Tibial artery (tissue), 4 donors: ENCODE measurements around the gene MTHFD2L.

Source experiments
- DNase-seq, 2 donors: peaks; one replicate each; pipeline ENCODE4 v3.0.0-alpha.2; 2019
- H3K27ac ChIP-seq, 2 donors: fragments of 200-600 bp; sonication (generic) in 1 of 2; 1 replicate in 1 of 2; 2 replicates in 1 of 2; pipeline ENCODE4 v1.5.1; 2018 to 2019; ENCODE audit warnings: mild to moderate bottlenecking in 1 of 2
- H3K27me3 ChIP-seq, 2 donors: fragments of 200-600 bp; sonication (generic) in 1 of 2; one replicate each; pipeline versions ENCODE4 v1.5.1 to v1.6.0; 2016 to 2019
- H3K36me3 ChIP-seq, 3 donors: fragments of 200-600 bp; sonication (generic) in 2 of 3; one replicate each; pipeline ENCODE4 v1.5.1; 2016 to 2019; ENCODE audit warnings: mild to moderate bottlenecking in 2 of 3
- H3K4me1 ChIP-seq, 4 donors: fragments of 200-600 bp; sonication (generic) in 2 of 4; 1 replicate in 3 of 4; 2 replicates in 1 of 4; pipeline ENCODE4 v1.5.1; 2016 to 2019
- H3K4me3 ChIP-seq, 2 donors: fragments of 200-600 bp; sonication (generic) in 1 of 2; 1 replicate in 1 of 2; 2 replicates in 1 of 2; pipeline ENCODE4 v1.5.1; 2018 to 2019; ENCODE audit warnings: mild to moderate bottlenecking in 2 of 2
- H3K9me3 ChIP-seq, 3 donors: fragments of 200-600 bp; sonication (generic) in 1 of 3; one replicate each; pipeline ENCODE4 v1.5.1; 2016 to 2019
- intact Hi-C: fragments of 100-400 bp; cut with DNase I; formaldehyde crosslinking; loops from one replicate; pipeline ENCODE4 v1.15.0; 2023; ENCODE audit warnings: low total_unique reads
- TF ChIP-seq, protein P1 (sequence below), 2 experiments: fragments of 200-600 bp in 1 of 2; fragments of 450-650 bp in 1 of 2; IDR thresholded peaks; one replicate each; pipeline ENCODE4 v1.5.1; 2017 to 2019; ENCODE audit warnings: antibody characterized with exemption in 2 of 2, mild to moderate bottlenecking in 1 of 2, moderate library complexity in 1 of 2

Gene MTHFD2L

GRCh38 chr4:74323663-74324062, 165.7 kb downstream of the MTHFD2L start:
- intact Hi-C loops: no loop called here
- no peak overlapping the region for H3K4me3 ChIP-seq
- TF ChIP-seq, protein P1, sequence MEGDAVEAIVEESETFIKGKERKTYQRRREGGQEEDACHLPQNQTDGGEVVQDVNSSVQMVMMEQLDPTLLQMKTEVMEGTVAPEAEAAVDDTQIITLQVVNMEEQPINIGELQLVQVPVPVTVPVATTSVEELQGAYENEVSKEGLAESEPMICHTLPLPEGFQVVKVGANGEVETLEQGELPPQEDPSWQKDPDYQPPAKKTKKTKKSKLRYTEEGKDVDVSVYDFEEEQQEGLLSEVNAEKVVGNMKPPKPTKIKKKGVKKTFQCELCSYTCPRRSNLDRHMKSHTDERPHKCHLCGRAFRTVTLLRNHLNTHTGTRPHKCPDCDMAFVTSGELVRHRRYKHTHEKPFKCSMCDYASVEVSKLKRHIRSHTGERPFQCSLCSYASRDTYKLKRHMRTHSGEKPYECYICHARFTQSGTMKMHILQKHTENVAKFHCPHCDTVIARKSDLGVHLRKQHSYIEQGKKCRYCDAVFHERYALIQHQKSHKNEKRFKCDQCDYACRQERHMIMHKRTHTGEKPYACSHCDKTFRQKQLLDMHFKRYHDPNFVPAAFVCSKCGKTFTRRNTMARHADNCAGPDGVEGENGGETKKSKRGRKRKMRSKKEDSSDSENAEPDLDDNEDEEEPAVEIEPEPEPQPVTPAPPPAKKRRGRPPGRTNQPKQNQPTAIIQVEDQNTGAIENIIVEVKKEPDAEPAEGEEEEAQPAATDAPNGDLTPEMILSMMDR (IDR thresholded peaks at IDR 0.05): no peak
- no peaks in the 10 kb centered on the region for H3K36me3 ChIP-seq
- no peaks in the 10 kb centered on the region for H3K4me1 ChIP-seq
- H3K27ac ChIP-seq: no peak overlapping the region
- no peaks in the 10 kb centered on the region for H3K9me3 ChIP-seq
- DNase-seq: no peak
- no peaks in the 10 kb centered on the region for H3K27me3 ChIP-seq

- no peak overlapping the region for H3K27ac ChIP-seq
- H3K9me3 ChIP-seq: no peaks in the 10 kb centered on the region
- no peak overlapping the region for H3K4me3 ChIP-seq
- no peaks in the 10 kb centered on the region for H3K27me3 ChIP-seq
- TF ChIP-seq, protein P1 (IDR thresholded peaks at IDR 0.05): no peak
- no peaks in the 10 kb centered on the region for H3K36me3 ChIP-seq
- no peak for DNase-seq
- intact Hi-C loops: no loop called here
- no peaks in the 10 kb centered on the region for H3K4me1 ChIP-seq
Measured at GRCh38 chr4:74324262-74324661, 166.3 kb downstream of the MTHFD2L start.

GRCh38 chr4:74325886-74326285, 168.0 kb downstream of the MTHFD2L start:
- H3K27me3 ChIP-seq: no peaks in the 10 kb centered on the region
- no peaks in the 10 kb centered on the region for H3K9me3 ChIP-seq
- H3K4me1 ChIP-seq: no peaks in the 10 kb centered on the region
- intact Hi-C loops: no loop called here
- DNase-seq: no peak
- no peak overlapping the region for H3K27ac ChIP-seq
- TF ChIP-seq, protein P1 (IDR thresholded peaks at IDR 0.05): no peak
- no peaks in the 10 kb centered on the region for H3K36me3 ChIP-seq
- no peak overlapping the region for H3K4me3 ChIP-seq

GRCh38 chr4:74327762-74328161, 169.8 kb downstream of the MTHFD2L start:
- DNase-seq: no peak
- intact Hi-C loops: no loop called here
- no peaks in the 10 kb centered on the region for H3K27me3 ChIP-seq
- no peak overlapping the region for H3K27ac ChIP-seq
- no peaks in the 10 kb centered on the region for H3K4me1 ChIP-seq
- H3K36me3 ChIP-seq: no peaks in the 10 kb centered on the region
- TF ChIP-seq, protein P1 (IDR thresholded peaks at IDR 0.05): no peak
- H3K9me3 ChIP-seq: no peaks in the 10 kb centered on the region
- H3K4me3 ChIP-seq: no peak overlapping the region

DNA sequence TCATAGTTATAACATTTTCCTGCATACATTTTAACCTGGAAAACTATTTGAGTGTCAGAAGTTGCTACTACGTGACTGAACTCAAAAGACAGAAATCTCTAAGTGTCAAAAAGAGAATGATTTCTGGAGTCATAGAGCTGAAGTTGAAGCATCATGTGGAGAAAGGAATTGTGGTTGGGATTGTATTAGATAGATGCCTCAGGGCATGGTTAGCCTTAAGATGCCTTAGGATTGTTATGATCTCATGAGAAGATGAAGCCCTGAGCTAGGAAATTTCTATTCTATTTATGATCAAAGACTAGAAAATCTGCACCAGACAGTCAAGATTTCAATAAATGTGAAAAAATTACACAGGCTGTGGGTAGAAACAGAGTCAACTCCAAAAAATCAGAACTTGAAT, 170.6 kb downstream of the MTHFD2L start:
- no peak for DNase-seq
- Histone ChIP-seq H3K36me3 (no peaks in the 10 kb centered on the region), H3K9me3 (no peaks in the 10 kb centered on the region), H3K27ac (no peak overlapping the region), H3K4me3 (no peak overlapping the region), H3K27me3 (no peaks in the 10 kb centered on the region), H3K4me1 (no peaks in the 10 kb centered on the region)
- intact Hi-C loops: no loop called here
- TF ChIP-seq, protein P1 (IDR thresholded peaks at IDR 0.05): no peak

DNA sequence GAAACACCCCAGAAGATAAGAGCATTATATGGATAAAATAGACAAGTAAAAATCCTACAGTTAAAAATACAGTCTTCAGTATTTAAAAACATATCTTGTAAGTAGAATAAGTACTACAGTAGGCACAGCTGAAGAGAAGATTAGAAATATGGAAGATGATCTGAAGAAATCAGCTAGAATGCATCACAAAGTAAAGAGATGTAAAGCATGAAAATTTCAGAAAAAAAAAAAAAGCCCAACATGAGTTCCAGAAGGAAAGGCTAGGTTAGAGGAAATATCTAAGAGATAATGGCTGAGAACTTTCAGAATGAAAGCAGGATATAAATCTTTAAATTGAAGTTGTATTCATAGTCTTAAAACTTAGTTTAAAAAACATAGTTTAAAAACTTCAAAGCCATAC, 171.4 kb downstream of the MTHFD2L start:
- H3K27me3 ChIP-seq: no peaks in the 10 kb centered on the region
- H3K4me1 ChIP-seq: no peaks in the 10 kb centered on the region
- no peak overlapping the region for H3K4me3 ChIP-seq
- TF ChIP-seq, protein P1 (IDR thresholded peaks at IDR 0.05): no peak
- no peaks in the 10 kb centered on the region for H3K9me3 ChIP-seq
- intact Hi-C loops: no loop called here
- no peak for DNase-seq
- no peak overlapping the region for H3K27ac ChIP-seq
- no peaks in the 10 kb centered on the region for H3K36me3 ChIP-seq
